LNCaP clone FGC (cell line): ENCODE measurements around the gene CCDC150.

Experiments
- DNase-seq: peaks from one replicate; pipeline ENCODE4 v3.0.0-alpha.2; 2011; ENCODE audit warnings: low read depth
- H3K4me3 ChIP-seq: 2 replicates; pipeline ENCODE4 v1.5.1; 2011; ENCODE audit warnings: mild to moderate bottlenecking, low read depth, low read length, control low read depth
- CTCF ChIP-seq: IDR thresholded peaks from 2 replicates; pipeline ENCODE4 v1.5.1; 2012; ENCODE audit warnings: mild to moderate bottlenecking; ENCODE audit not compliant: control insufficient read depth, insufficient read depth; ENCODE audit errors: extremely low read depth

CCDC150 gene

DNA sequence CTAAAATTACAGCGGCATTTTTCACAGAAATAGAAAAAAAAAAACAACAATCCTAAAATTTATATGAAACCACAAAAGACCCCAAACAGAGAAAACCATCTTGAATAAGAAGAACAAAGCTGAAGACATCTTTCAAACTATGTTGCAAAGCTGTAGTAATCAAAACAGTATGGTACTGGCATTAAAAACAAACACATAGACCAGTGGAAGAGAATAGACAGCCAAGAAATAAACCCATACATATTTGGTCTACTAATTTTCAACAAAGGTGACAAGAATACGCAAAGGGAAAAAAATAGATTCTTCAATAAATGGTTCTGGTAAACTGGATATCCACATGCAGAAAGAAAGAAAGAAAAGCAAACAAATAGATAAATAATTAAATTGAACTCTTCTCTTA lies 9.0 kb upstream of the CCDC150 start:
- no peak for DNase-seq
- TF ChIP-seq CTCF: no peak
- no peak overlapping the region for H3K4me3 ChIP-seq

DNA sequence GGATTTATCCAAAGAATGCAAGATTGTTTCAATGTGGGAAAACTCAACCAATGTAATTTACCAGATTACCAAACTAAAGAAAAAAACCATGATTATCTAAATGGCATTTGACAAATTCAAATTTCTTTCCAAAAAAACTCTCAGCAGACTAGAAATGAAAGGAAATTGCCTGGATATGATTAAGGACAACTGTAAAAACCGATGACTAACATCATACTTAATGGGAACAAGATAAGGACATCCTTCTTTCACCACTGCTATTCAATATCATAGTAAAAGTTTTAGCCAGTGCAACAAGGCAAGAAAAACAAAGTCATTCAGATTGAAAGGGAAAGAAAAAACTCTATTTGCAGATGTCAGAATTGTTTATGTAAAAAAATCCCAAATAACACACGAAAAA lies 4.4 kb upstream of the CCDC150 start:
- no peak overlapping the region for H3K4me3 ChIP-seq
- no peak for DNase-seq
- no peak for TF ChIP-seq CTCF

GRCh38 chr2:196638765-196639164 lies 750 bp upstream of the CCDC150 start:
- no peak for TF ChIP-seq CTCF
- no peak for DNase-seq
- H3K4me3 ChIP-seq: peak overlapping the region; percentile 73

DNA sequence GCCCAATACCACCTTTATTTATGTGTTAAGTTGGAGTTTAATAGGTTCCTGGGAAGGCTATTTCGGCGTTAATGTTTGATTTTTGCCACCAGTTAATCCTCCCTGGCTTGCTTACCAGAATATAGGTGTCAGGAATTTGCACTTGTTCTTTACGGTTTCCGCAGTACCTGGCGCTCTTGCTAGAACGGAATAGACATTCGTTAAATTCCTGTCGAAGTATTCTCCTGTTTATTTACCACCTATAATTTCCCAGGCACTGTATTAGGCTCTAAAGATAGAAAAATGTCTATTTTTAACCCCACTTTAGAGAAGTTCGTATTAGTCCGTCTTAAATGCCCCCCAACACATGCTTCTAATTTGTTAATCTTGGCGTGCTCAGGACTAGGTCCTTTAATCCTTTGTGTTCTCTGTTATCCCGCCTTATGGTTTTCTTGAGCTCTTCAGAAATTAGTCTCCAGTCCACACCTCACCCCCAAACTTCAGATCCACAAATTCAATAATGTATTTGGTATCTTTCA lies 575 bp downstream of the CCDC150 start:
- peak overlapping the region; percentile 73 for H3K4me3 ChIP-seq
- no peak for TF ChIP-seq CTCF
- no peak for DNase-seq

- DNase-seq: no peak
- TF ChIP-seq CTCF: no peak
- H3K4me3 ChIP-seq: no peak overlapping the region
Observed at GRCh38 chr2:196649202-196649601, 9.7 kb downstream of the CCDC150 start.

DNA sequence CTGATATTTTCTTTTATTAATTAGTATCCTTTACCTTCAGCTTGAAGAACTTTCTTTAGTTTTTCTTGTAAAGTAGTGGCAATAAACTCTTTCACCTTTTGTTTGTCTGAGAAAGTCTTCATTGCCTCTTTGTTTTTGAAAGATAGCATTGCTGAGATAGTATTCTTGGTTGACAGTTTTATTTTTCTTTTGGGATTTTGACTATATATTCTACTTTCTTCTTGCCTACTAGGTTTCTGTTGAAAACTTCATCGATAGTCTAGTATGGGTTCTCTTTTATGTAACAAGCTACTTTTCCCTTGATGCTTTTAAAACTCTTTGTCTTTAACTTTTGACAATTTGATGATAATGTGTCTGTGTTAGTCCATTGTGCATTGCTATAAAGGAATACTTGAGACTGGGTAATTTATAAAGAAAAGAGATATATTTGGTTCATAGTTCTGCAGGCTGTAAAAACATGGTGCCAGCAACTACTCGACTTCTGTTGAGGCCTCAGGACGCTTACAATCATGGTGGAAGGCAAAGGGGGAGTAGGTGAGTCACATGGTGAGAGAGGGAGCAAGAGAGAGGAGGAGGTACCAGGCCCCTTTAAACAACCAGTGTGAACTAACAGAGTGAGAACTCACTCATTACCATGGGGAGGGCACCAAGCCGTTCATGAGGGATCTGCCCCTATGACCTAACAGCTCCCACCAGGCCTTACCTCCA lies 12.0 kb downstream of the CCDC150 start:
- no peak overlapping the region for H3K4me3 ChIP-seq
- DNase-seq: no peak
- no peak for TF ChIP-seq CTCF

DNA sequence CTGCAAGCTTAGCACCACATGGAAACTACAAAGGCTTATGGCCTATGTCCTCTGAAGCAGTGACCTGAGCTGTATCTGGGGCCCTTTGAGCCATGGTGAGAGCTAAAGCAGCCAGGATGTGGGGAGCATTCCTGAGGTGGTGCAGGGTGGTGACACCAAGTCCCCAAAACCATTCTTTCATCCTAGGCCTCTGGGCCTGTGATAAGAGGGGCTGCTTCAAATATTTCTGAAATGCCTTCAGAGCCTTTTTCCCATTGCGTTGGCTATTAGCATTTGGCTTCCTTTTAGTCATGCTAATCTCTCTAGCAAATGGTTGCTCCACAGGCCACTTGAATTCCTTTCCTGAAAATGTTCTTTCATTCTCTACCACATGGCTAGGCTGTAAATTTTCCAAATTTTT lies 13.4 kb downstream of the CCDC150 start:
- H3K4me3 ChIP-seq: no peak overlapping the region
- DNase-seq: no peak
- no peak for TF ChIP-seq CTCF
